Measurements from ENCODE around the gene FNBP1L.

DNA sequence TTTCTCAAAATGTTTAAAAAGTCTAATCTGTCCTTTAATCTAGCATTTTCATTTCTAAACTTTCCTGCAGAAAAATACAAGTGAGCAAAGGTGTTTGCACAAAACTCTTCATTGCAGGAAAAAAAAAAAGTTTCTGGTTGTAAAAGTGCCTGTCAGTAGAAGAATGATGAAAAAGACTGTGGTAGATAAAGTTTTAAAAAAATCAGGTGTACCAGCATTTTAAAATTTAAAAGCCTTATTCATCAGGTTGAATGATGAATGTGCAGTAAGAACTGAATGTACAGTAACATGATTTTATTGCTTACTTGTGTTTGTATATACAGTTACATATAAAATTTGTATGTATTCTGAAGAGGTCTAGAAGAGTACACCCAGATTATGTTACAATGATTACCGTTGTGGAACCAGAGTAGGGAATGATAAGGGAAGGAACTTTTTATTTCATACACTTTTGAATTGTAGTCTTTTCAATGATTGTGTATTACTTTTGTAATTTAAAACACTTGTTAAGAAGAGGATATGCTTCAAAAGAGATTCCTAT is 54.0 kb downstream of the FNBP1L start:
- TF ChIP-seq CTCF (IDR thresholded peaks at IDR 0.05; ENCODE audit: low read length) (no peak), EZH2 (IDR thresholded peaks at IDR 0.05; ENCODE audit: borderline replicate concordance, low read length) (no peak)
